SHP77 (cell line): ENCODE measurements around the gene RAB44.
"Not testable (repeated sequence)": the region's sequence is repeated elsewhere in the genome, so short reads cannot be mapped to it uniquely, and the experiment has no call there.

Source experiments
- DNase-seq, 2 experiments: peaks; one replicate each; lab custom pipeline; 2025; lab: John Stamatoyannopoulos, UW

RAB44 gene, protein sequence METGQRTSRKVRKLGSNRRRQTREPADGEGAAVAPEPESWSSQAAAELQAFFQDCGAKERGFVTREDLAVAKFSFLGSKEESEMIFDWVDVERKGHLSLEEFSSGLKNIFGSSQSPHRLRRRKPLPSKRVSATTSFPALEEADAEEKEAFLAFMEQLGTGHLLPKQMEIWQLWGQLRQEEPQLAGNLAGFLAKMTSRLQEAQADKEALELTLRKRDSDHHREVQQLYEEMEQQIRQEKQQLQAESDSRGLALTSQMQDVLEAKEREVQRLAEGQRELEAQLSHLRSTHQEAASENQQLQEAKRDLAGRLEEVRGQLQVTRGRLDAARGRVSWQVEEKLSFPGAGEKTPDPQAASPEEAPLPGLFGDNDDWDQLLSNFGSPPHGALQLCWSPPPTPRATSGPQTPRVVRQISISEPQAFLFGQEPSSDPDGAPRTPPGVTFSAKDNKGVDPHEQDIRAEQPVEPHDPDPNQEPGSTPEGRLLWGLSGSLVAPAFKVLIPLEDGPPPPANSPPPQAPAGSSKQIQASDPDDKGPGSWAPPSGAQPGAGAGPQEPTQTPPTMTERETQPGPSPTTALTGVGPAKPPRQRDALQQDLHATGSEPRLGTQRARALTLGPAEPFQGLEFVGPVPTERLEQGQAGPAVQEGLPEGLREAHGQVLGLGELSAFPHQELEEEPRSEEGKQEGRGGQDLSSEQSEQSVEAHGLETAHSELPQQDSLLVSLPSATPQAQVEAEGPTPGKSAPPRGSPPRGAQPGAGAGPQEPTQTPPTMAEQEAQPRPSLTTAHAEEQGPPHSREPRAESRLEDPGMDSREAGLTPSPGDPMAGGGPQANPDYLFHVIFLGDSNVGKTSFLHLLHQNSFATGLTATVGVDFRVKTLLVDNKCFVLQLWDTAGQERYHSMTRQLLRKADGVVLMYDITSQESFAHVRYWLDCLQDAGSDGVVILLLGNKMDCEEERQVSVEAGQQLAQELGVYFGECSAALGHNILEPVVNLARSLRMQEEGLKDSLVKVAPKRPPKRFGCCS

DNA sequence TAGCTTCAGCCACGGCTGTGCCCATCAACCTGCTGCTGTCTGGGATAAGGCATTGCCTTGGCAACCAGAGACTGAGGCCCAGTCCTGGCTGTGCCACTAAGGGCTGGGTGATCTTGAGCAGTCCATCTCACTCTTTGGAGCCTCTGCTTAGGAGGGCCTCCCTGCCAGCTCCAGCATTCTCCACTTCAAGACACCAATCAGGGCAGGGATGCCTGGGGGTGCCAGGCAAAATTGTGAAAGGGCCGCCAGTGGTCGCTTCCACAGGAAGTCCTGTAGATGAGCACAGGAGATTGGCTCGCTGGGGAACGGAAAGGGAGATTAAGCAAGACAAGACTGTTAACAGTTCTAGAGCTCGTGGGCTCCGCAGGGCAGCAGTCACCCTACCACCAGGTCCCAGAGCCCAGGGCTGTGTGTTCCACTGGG lies at the start of gene RAB44:
Gene RAB44, plus strand, starts transcription at position 346 of the 423 bp plus-strand sequence. CDS start 6,410 bp downstream, outside the sequence.
- DNase-seq, result no peak

DNA sequence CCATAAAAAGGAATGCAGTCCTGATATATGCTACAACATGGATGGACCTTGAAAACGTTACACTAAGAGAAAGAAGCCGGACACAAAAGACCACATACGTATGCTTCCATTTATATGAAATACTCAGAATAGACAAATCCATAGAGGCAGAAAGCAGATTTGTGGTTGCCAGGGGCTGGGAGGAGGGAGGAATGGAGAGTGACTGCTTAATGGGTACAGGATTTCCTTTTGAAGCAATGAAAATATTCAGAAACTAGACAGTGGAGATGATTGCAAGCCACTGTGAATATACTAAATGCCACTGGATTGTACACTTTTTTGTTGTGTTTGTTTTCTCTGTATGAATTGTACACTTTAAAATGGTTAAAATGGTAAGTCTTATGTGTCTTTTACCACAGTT lies 48.5 kb upstream of the RAB44 start:
- DNase-seq, result no peak

DNA sequence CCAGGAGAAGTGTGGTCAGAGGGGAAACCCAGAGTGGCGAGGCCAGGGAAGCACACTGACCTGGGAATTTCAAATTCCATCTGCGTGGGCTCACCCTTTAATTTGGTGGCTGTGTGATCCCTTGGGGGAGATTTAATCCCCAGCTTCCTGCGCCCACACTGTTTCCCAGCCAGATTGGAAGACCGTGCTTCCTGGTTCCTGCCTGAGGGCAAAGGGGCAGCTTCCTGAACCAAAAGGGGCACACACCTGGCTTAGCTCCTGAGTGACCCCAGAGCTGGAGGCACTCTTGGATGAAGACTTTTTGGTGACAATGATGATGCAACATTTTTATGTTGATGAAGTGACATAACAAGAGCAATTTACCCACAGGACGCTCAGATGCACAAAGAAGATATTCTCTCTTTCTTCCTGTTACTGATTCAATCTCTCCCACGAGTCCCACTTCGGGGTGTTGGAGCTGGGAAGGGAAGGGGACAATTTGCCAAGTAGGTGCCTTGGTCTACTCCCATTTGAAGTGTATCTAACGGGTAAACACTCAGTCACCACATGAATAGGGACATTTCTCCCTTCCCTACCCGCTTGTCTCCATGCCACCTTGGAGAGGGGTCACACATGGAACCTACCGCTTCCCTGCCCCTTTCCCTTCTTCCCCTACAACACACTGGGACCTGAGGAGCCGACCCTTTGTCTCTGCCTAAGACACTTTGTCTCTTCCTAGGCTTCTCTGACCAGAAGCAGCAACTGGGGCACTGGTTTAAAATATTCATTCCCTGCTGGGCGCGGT lies 47.7 kb upstream of the RAB44 start:
- DNase-seq, result no peak

DNA sequence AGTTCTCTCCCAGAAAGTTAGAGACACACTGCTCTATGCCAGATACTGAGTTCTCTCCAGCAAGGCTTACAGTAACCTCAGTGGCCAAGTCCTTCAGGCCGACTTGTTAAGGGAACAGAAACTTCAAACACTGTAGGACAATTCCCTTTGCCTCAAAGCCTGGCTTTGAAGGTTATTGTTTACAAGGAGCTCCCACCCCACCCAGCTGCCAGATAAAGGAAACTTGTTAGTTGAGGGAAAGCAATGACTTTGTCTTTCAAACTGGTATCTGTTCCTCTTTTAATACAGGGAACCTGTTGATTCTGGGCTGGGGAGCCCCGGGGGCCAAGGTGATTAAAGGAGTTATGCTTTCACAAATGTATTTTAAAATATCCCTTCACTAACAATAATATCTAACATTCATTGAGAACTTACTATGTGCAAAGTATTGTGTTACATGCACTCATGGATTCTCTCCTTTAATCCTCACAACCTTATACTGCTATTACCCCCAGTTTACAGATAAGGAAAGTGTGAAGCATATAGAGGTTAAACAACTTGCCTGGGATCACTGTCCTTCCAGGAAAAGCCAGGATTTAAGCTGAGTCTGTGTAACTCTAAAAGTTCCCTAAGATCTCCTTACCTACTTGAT lies 46.7 kb upstream of the RAB44 start:
- no peak for DNase-seq

DNA sequence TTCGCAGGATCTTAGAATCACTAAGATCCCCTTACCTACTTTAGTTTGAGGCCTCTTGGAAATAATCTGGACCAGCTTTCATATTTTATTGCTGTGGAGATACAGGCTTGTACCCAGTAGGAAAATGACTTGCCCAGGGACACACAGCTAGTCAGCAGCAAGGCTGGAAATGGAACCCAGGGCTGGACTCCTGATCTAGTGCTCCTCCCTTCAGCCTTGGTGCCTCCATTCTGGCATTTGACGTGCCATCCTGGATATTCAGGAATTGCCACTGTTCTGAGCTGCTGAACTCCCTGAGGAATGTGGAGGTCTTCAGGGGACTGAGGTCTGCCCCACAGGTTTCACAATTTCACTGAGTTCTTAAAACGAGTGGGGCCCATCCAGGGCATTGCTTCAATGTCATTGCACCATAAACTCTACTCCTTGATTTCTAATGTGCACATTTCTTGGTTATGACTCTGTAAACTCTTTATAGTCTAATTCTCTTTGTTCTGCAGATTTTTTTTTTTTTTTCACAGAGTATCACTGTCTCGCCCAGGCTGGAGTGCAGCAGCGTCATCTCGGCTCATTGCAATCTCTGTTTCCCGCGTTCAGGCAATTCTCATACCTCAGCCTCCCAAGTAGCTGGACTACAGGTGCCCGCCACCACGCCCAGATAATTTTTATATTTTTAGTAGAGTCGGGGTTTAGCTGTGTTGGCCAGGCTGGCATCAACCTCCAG lies 45.8 kb upstream of the RAB44 start:
- DNase-seq, result no peak

DNA sequence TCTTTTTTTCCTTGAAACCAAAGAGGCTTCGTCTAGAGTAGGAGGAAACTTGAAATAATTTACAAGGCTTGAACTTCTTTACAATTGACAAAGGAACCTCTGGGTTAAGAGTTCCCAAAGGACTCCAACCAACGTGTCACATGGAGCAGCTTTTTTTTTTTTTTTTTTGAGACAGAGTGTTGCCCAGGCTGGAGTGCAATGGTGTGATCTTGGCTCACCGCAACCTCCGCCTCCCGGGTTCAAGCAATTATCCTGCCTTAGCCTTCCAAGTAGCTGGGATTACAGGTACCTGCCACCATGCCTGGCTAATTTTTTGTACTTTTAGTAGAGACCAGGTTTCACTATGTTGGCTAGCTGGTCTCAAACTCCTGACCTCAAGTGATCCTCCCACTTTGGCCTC lies 43.2 kb upstream of the RAB44 start:
- DNase-seq, result not testable (repeated sequence)

DNA sequence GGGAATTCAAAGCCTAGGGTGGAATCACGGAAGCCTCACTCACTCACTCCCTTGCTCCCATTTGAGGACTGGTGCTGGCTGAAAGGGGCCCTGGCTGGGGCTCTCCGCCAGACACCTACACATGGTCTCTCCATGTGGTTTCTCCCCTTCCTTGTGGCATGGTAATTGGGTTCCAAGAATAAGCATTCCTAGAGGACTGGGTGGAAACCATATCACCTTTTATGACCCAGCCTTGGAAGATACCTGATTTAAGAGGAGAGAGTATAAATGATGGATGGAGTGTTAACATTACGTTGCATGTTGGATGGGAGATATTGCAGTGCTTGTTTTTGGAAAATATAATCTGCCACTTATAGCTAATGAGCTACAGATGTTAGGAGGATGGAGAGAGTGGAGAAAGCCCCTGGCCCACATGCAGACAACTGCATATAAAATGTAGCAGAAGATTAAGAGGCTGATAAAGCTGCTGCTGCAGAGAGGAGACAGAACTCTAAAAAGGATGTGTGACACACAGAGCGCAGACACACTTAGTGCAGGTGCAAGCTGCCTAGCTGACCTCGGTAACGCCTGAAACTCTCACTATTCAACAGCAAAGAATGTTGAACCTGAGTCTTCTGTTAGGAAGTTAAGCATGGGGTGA lies 42.4 kb upstream of the RAB44 start:
- DNase-seq, result no peak

DNA sequence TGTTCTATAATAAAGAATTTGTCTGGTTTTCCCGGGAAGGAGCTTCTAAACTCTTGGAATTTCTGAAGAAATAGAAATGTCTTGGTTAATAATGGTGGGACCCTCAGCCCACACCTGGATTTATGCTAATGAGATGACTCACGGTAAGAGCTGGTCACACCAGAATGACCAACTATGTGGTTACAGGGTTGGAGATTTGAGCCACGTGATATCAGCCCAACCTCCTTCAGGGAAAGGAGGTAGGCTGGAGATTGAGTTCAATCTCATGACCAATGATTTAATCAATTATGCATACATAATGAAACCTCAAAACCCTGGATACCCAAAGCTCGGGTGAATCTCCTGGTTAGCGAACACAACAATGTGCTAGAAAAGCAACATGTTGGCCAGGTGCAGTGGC lies 41.2 kb upstream of the RAB44 start:
- DNase-seq, result no peak

DNA sequence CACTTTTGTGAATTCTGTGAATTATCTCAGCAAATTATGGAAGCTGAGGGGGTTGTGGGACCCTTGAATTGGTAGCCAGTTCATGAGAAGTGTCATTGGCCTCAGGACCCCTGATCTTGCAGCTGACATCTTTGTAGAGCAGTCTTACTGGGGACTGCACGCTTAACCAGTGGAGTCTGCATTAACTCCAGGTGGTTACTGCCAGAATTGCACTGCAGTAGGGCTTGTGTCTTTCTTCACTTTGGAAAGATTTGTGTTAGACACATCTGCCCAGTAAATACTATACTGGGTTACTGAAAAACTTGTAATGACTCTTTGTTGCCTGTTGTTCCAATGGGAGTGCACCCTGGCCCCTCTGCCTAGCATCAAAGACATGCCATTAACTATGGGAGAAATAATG lies 40.4 kb upstream of the RAB44 start:
- DNase-seq, result no peak

DNA sequence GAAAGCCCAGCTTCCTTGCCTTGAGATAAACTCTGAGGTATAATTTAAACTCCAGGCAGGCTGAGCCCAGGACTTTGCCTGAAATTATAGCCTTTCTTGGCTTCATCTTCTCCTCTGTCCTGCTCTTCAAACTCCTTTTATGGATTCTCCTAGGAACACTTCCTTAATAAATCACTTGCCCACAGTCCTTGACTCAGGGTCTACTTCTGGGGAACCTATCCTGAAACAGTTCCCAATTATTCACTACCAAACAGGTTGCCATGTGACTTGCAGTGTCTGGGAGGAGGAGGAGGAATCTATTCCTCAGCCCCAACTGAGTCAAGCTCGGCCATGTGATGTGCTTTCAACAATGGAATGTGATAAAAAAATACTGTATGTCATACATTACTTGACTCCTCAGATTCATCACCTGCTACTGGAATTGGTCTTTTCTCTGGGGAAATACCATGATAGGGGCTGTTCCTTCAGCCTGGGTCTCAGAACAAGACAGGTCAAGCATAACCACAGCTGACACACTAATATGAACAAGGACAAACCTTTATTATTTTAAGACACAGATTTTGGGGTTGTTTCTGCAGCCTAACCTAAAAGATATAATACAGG lies 39.6 kb upstream of the RAB44 start:
- no peak for DNase-seq

DNA sequence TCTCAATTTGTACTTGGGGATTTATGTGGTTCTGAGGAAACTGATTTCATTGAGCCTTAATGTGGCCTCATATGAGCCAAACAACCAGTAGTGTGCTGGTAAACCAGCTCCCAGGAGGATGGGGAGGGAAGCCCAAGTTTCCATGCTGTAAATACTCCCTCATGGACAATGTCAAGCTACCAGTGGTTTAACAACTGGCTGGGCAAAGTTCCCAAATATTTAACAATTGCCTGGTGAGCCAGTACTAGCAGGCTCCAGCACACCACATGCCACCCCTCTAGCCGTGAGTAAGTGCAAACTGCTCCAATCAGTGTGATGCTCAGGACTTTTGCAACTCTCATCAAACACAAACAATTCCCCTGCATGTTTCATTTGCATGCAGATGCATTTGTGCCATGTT lies 38.4 kb upstream of the RAB44 start:
- no peak for DNase-seq

DNA sequence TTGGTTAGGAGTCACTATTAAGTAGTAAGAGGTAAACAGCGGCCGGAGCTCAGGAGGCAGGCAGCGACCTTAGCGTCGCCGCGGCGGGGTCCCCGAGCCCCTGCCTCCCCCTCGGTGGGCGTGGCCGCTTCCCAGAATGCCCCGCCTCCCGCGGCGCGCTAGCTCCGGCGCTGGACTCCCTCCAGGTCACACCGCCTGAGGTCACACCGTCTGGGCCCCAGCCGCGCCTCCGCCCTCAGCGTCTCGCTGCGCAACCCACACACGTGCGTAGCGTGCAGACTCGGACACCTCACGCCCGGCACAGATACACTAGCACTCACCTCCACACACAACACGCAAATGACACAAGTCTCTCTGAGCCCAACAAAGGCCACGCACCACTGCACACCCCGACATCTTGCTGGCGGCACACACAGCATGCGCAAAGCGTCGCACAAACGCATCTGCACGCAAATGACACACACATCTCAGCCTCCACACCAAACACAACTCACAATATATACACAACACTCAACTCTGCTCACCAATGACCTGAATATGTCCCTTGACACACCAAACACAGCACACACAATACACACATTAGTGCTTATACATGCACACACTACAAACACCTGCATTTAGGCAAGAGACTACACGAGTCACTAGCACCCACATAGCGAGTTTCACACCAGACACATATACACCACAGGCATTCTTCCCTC lies 36.7 kb upstream of the RAB44 start:
- DNase-seq, result no peak

DNA sequence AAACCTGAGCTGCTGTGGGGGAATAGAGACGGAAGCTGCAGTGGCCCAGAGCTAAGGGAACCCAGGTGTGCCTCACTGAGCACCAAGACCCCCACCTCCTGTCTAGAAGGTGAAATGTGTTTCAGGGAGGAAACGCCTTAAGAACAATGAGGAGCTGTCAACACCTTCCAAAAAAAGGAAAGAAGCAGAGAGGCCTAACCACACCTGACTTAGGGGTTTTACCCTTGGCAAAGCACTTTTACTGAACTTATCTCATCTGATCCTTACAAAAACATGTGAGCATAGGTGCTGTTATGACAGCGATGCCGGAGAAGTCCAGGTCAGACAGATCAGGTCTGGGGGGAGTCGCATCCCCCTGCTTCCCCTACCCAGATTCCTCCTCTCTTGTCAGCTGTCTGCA lies 35.2 kb upstream of the RAB44 start:
- no peak for DNase-seq

DNA sequence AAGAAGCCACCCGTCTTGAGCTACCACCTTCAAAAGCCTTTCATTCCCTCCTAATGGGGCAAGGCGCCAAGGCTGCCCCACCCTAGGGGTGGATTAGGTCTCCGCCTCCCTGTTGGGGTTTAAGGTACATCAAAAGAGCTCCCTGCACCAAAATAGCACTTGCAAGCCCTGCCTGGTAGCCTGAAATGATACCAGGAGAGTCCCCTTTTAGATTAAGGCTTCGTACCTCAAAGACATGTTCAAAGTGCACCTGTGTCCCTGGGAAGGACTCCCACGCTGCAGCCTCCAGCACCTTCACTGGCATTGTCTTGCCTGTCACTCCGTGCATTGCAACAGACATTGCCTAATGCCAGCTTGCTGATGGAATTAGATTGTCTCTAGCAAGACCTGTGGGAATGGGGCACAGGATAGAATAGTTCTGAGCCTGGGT lies 34.8 kb upstream of the RAB44 start:
- no peak for DNase-seq

DNA sequence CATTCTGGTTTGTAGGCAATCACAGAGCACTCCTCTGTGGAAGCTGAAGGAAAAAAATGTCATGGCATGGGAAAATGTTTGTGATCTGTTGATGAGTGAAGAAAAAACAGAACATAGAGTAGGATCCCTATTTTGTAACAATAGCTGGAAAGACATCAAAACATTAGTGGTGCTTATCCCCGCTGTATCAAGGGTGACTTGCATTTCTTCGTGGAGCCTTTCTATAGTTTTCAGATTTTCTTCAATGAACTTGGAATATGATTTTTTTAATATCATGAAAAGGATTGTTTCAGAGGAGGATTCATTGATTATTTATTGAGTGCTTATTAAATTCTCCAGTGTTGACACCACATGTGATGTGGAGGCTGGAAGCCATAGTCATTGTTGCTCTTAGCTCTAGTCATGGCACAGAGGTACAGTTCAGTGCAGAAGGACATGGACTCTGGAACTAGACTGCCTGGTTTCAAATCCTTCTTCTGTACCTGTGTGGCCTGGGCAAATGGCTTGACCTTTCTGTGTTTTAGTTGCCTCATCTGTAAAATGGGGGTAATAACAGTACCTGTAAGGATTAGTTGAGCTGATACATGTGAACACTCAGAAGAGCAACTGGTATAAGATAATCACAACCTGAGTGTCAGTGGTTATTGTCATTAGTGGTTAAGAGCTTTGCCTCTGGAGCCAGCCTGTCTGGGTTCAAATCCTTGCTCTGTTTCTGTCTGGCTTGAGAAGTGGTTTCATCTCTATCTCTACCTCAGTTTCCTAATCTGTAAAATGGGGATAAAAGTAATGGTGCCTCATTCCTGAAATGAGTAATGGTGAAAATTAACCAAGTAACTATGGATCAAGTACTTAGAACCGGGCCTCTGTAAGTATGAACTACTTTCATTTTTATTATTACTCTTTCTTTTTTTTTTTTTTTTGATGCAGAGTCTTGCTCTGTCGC lies 33.9 kb upstream of the RAB44 start:
- DNase-seq, result no peak

DNA sequence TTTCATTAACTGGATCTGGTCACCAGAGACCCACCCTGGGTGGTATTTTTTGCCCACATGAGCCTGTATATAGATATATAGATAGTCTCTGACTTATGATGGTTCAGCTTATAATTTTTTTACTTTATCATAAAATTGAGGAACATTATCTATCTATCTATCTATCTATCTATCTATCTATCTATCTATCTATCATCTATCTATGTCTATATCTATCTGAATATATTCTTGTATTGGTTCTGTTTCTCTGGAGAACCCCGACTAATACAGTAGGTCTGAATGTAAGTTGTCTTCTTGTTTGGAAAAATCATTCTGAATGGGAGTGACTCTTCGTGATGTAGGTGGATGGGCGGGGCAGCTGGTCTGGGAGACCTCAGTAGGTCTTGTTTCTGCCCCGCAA lies 32.4 kb upstream of the RAB44 start:
- no peak for DNase-seq

DNA sequence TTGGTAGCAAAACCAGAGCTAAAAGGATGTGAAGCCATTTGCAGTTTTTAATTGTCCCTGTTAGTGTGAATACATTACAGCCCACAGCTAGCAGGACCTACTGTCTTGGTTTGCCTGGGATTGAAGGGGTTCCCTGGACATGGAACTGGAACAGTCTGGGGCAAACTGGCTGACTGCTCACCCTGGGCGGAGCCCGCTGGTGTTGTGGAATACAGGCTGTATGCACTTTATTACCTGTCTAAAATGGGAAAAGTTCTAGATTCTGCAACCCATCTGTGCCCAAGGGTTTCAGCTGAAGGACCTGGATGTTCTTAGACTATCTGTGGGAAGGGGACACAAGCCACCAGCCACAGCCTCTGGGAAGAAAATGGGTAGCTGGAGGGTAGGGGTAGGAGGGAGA lies 31.3 kb upstream of the RAB44 start:
- no peak for DNase-seq
